SU-DHL-6 (cell line): ENCODE data around the gene SLC12A8.

Source experiments
- CTCF ChIP-seq: fragments of 200-600 bp; sonication (generic); IDR thresholded peaks from one replicate; pipeline ENCODE4 v1.5.1; 2017; ENCODE audit warnings: antibody characterized with exemption, mild to moderate bottlenecking, low read length, moderate library complexity; ENCODE audit not compliant: insufficient read depth, poor library complexity, severe bottlenecking
- EZH2phosphoT487 ChIP-seq: fragments of 200-600 bp; sonication (generic), shearing (Covaris generic); conservative IDR thresholded peaks from 2 replicates; pipeline ENCODE4 v1.6.1; 2018; ENCODE audit warnings: mild to moderate bottlenecking, antibody characterized with exemption, low read length, moderate library complexity, mixed read lengths

DNA sequence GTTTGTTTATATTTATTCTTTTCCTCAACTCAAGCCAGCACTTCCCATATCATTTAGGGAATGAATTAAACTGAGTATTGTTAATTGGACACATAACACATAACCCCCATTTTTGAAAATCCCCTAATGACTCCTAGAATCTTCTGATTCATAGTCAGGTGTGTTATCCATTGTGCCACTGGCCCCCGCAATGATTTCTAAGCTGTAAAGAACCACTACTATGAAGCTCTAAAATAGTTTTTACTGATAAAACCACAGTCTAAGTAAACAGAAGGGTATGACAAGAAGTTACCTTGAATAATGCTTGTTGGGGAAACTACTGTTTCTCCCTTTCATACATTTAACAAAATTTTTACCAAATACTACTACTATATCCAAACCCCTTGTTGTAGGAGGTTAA lies 22.3 kb upstream of the SLC12A8 start:
- no peak for TF ChIP-seq EZH2phosphoT487
- TF ChIP-seq CTCF: no peak
